COR-L47 (cell line): ENCODE data around the gene CSHL1.
"Not testable (repeated sequence)": the region's sequence is repeated elsewhere in the genome, so short reads cannot be mapped to it uniquely, and the experiment has no call there.

Experiments used
- DNase-seq: peaks from one replicate; lab custom pipeline; 2025; lab: John Stamatoyannopoulos, UW

Gene CSHL1

GRCh38 chr17:63918789-63919305 is 7.8 kb upstream of the CSHL1 start, which contains the start of gene GH1:
Gene GH1, minus strand, starts transcription at chr17:63918839. Its CDS starts 63 bp downstream, at chr17:63918776.
- not testable (repeated sequence) for DNase-seq

GRCh38 chr17:63918305-63918704 is 7.2 kb upstream of the CSHL1 start:
- no peak for DNase-seq

- no peak for DNase-seq
Observed at GRCh38 chr17:63917646-63918045, 6.6 kb upstream of the CSHL1 start.

- not testable (repeated sequence) for DNase-seq
Observed at GRCh38 chr17:63917206-63917605, 6.1 kb upstream of the CSHL1 start.

GRCh38 chr17:63916566-63917185 is 5.6 kb upstream of the CSHL1 start:
- DNase-seq = no peak

- DNase-seq = not testable (repeated sequence)
Observed at GRCh38 chr17:63915753-63916152, 4.7 kb upstream of the CSHL1 start.

GRCh38 chr17:63914471-63914870 is 3.4 kb upstream of the CSHL1 start:
- DNase-seq = no peak

GRCh38 chr17:63911657-63912100 is 621 bp upstream of the CSHL1 start:
- no peak for DNase-seq

GRCh38 chr17:63910096-63910495 is 962 bp downstream of the CSHL1 start:
- DNase-seq = no peak

GRCh38 chr17:63909586-63909985 is 1.5 kb downstream of the CSHL1 start:
- DNase-seq = not testable (repeated sequence)

GRCh38 chr17:63907161-63907778 is 3.8 kb downstream of the CSHL1 start:
- DNase-seq = not testable (repeated sequence)

GRCh38 chr17:63904796-63905195 is 6.3 kb downstream of the CSHL1 start:
- DNase-seq = not testable (repeated sequence)

- not testable (repeated sequence) for DNase-seq
Observed at GRCh38 chr17:63903787-63904201, 7.3 kb downstream of the CSHL1 start.

GRCh38 chr17:63901971-63902370 is 9.1 kb downstream of the CSHL1 start:
- not testable (repeated sequence) for DNase-seq

GRCh38 chr17:63898899-63899798 is 11.9 kb downstream of the CSHL1 start:
- DNase-seq = not testable (repeated sequence)

- not testable (repeated sequence) for DNase-seq
Observed at GRCh38 chr17:63896524-63897354, 14.3 kb downstream of the CSHL1 start, which contains the start of gene CSH1. Gene CSH1, minus strand, starts transcription at chr17:63896574. Its CDS starts 63 bp downstream, at chr17:63896511.

- not testable (repeated sequence) for DNase-seq
Observed at GRCh38 chr17:63894821-63895220, 16.2 kb downstream of the CSHL1 start.

- not testable (repeated sequence) for DNase-seq
Observed at GRCh38 chr17:63894021-63894420, 17.0 kb downstream of the CSHL1 start.

- DNase-seq = not testable (repeated sequence)
Observed at GRCh38 chr17:63892316-63893037, 18.6 kb downstream of the CSHL1 start.
